CD14-positive monocyte (primary cell): ENCODE results near the gene MDK. TPM values are rescaled to one million over a fixed set of nuclear protein-coding genes. Genes with fewer than 3 reads are reported as not detected.

ENCODE experiments used
- DNase-seq, 3 donors: peaks; one replicate each; pipeline ENCODE4 v3.0.0-alpha.2; 2011 to 2022
- H2AFZ ChIP-seq: 2 replicates; pipeline ENCODE4 v1.6.0; 2012; ENCODE audit warnings: mild to moderate bottlenecking, low read depth, low read length, inconsistent platforms; ENCODE audit not compliant: insufficient read depth, poor library complexity, severe bottlenecking
- H3K27ac ChIP-seq, 2 donors: 1 replicate in 1 of 2; 2 replicates in 1 of 2; pipeline ENCODE4 v1.5.1; 2012 to 2013; ENCODE audit warnings: low read length in 2 of 2, control low read depth in 1 of 2, inconsistent platforms in 1 of 2, low read depth in 1 of 2, mild to moderate bottlenecking in 1 of 2
- H3K27me3 ChIP-seq, 2 donors: one replicate each; pipeline versions ENCODE4 v1.6.0 to v1.6.1; 2011 to 2013; ENCODE audit warnings: low read length in 2 of 2; ENCODE audit not compliant: control insufficient read depth in 2 of 2, insufficient read depth in 2 of 2
- H3K36me3 ChIP-seq, 2 donors: replicated peaks in 1 of 2; 1 replicate in 1 of 2; 2 replicates in 1 of 2; pipeline versions ENCODE4 v1.5.1 to v1.6.1; 2012 to 2013; ENCODE audit warnings: low read length in 2 of 2, control low read depth in 1 of 2, inconsistent platforms in 1 of 2, mild to moderate bottlenecking in 1 of 2; ENCODE audit not compliant: insufficient read depth in 2 of 2, control insufficient read depth in 1 of 2
- H3K4me1 ChIP-seq, 2 donors: 1 replicate in 1 of 2; 2 replicates in 1 of 2; pipeline versions ENCODE4 v1.5.1 to v1.6.1; 2012 to 2013; ENCODE audit warnings: low read length in 2 of 2, control low read depth in 1 of 2, inconsistent platforms in 1 of 2, mild to moderate bottlenecking in 1 of 2, moderate library complexity in 1 of 2; ENCODE audit not compliant: insufficient read depth in 2 of 2, control insufficient read depth in 1 of 2
- H3K4me2 ChIP-seq: replicated peaks from 2 replicates; pipeline ENCODE3; 2012; ENCODE audit warnings: low read length, moderate library complexity, mild to moderate bottlenecking; ENCODE audit not compliant: poor library complexity, severe bottlenecking; ENCODE audit errors: extremely low read depth
- H3K4me3 ChIP-seq, 3 experiments: fragments of 200-600 bp in 1 of 3; sonication (generic) in 1 of 3; replicated peaks in 1 of 3; 1 replicate in 2 of 3; 2 replicates in 1 of 3; pipeline ENCODE4 v1.5.1; 2011 to 2013; ENCODE audit warnings: low read length in 3 of 3, mild to moderate bottlenecking in 3 of 3, control low read depth in 2 of 3, low read depth in 2 of 3, inconsistent platforms in 1 of 3, moderate library complexity in 1 of 3
- H3K79me2 ChIP-seq: 2 replicates; pipeline ENCODE4 v1.6.0; 2012; ENCODE audit warnings: mild to moderate bottlenecking, control low read depth, inconsistent platforms, low read length, moderate library complexity; ENCODE audit not compliant: insufficient read depth
- H3K9ac ChIP-seq: 2 replicates; pipeline ENCODE4 v1.6.0; 2017; ENCODE audit warnings: low read length, mild to moderate bottlenecking; ENCODE audit not compliant: insufficient read depth, poor library complexity, severe bottlenecking
- H3K9me3 ChIP-seq, 2 donors: replicated peaks in 1 of 2; 1 replicate in 1 of 2; 2 replicates in 1 of 2; pipeline versions ENCODE4 v1.5.1 to v1.6.1; 2012 to 2013; ENCODE audit warnings: low read length in 2 of 2, control low read depth in 1 of 2; ENCODE audit not compliant: control insufficient read depth in 1 of 2, insufficient read depth in 1 of 2
- H4K20me1 ChIP-seq: 2 replicates; pipeline ENCODE4 v1.6.0; 2012; ENCODE audit warnings: mild to moderate bottlenecking, low read length, control low read depth, moderate library complexity; ENCODE audit not compliant: insufficient read depth
- H3K27ac Mint-ChIP-seq, 7 donors: one replicate each; pipeline ENCODE4 v1.8.0; 2020; ENCODE audit warnings: mild to moderate bottlenecking in 7 of 7, mixed read lengths in 7 of 7, moderate library complexity in 6 of 7, inconsistent platforms in 2 of 7
- H3K27me3 Mint-ChIP-seq, 3 donors: one replicate each; pipeline ENCODE4 v1.8.0; 2021 to 2022; ENCODE audit warnings: low read depth in 3 of 3, mild to moderate bottlenecking in 3 of 3, mixed read lengths in 3 of 3, moderate library complexity in 3 of 3, inconsistent platforms in 1 of 3
- H3K36me3 Mint-ChIP-seq, 2 donors: one replicate each; pipeline ENCODE4 v1.8.0; 2020; ENCODE audit warnings: mixed read lengths in 2 of 2, inconsistent platforms in 1 of 2, mild to moderate bottlenecking in 1 of 2
- H3K4me1 Mint-ChIP-seq: one replicate; pipeline ENCODE4 v1.8.0; 2020; ENCODE audit warnings: mild to moderate bottlenecking, mixed read lengths
- H3K4me3 Mint-ChIP-seq, 2 donors: one replicate each; pipeline ENCODE4 v1.8.0; 2020; ENCODE audit warnings: mild to moderate bottlenecking in 2 of 2, mixed read lengths in 2 of 2, moderate library complexity in 1 of 2
- H3K9me3 Mint-ChIP-seq, 7 donors: one replicate each; pipeline ENCODE4 v1.8.0; 2020 to 2022; ENCODE audit warnings: mixed read lengths in 7 of 7, mild to moderate bottlenecking in 6 of 7, moderate library complexity in 6 of 7, inconsistent platforms in 2 of 7
- WGBS: methylation state at CpG from one replicate; pipeline ENCODE4 v1.1.5; 2013; ENCODE audit warnings: missing lambda C conversion rate; ENCODE audit not compliant: insufficient coverage; 5-methylcytosine and 5-hydroxymethylcytosine counted together
- intact Hi-C, 2 donors: fragments of 100-400 bp; cut with micrococcal nuclease; formaldehyde crosslinking; loops; one replicate each; pipeline versions ENCODE4 v1.15.0 to v1.15.1; 2023
- polyA plus RNA-seq, 3 donors: library from polyadenylated mRNA; depleted of rRNA in 1 of 3; unstranded in 2 of 3; stranded (reverse) in 1 of 3; fragments of 300-500 nt in 2 of 3; fragments of >200 nt in 1 of 3; fragmentation: Illumina TruSeq in 2 of 3; gene quantifications; 1 replicate in 2 of 3; 2 replicates in 1 of 3; pipeline ENCODE4 v1.2.3, GENCODE V29; 2012 to 2021
- TF ChIP-seq, protein P1 (sequence below): fragments of 200-600 bp; IDR thresholded peaks from one replicate; pipeline ENCODE4 v1.8.0; 2022; ENCODE audit warnings: antibody characterized with exemption, mild to moderate bottlenecking

MDK gene
- polyA plus RNA-seq, 3 donors: 2.8 TPM; not detected in 2

DNA sequence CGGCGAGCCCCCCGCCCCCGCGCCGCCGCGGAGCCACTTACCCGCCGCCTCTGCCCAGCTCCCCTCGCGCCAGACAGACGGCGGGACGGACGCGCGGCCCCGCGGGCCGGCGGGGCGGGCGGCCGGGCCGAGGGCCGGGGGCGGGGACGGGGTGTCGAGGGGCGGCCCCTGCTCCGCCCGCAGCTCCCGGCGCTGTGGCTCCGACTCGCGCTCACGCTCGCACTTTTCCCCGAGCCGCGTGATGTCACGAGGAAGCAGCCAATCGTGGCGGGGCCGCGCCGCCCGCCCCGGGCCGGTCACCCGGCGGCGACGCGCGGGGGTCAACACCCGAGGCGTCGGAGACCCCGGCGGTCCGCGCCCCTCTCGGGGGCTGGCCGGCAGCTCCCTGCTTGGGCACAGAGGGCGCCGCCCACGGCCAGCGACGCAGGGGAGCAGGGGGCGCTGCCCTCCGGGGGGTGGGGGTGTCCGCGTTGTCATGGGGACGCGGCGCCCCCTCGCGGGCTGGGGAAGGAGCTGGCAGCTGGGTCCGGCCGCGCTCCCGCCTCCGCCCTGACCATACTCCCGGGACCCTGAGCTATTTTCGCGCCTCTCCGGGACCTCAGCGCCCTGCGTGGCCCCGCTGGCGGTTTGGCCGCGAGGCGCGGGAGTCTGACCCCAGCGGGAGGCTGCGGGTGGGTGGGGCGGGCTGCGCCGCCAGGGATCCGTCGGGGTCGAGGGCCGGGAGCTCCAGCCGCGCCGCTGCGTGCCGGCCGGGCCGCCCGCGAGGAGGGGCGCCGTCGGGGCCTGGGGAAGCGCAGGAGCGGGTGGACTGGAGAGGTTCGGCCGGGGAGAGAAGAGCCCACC is 10.3 kb downstream of the MDK start, which contains the start of gene CHRM4:
CHRM4 (minus strand) TSS at position 199 of the 843 bp plus-strand sequence. CDS start 5,219 bp downstream, outside the sequence.
- Histone ChIP-seq H3K36me3 (peaks cover 3 to 6% of the 10 kb centered on the region in 2 donors), H3K9ac (no peak within 1 kb of the TSS), H3K9me3 (peaks cover 3 to 21% of the 10 kb centered on the region in 2 donors), H2AFZ (no peak within 1 kb of the TSS), H3K27ac (no peak within 1 kb of the TSS), H3K79me2 (no peaks in the 10 kb centered on the region), H3K4me3 (peak within 1 kb of the TSS in 1 of 3 experiments; percentile 71), H3K4me1 (peaks cover 31 to 56% of the 10 kb centered on the region in 2 donors), H4K20me1 (peaks cover 55% of the 10 kb centered on the region), H3K4me2 (peak within 1 kb of the TSS; percentile 75), H3K27me3 (peaks cover 42 to 60% of the 10 kb centered on the region in 2 donors)
- Mint-ChIP-seq H3K9me3 (peaks cover 0 to 16% (median 5%) of the 10 kb centered on the region in 7 donors), H3K4me1 (peaks cover 39% of the 10 kb centered on the region), H3K27me3 (peaks cover 53 to 67% (median 61%) of the 10 kb centered on the region in 3 donors), H3K36me3 (peaks cover 9 to 10% of the 10 kb centered on the region in 2 donors), H3K4me3 (peak within 1 kb of the TSS; percentile 76 to 92), H3K27ac (peak within 1 kb of the TSS in 1 of 7 donors; percentile 72)
- TF ChIP-seq, protein P1, sequence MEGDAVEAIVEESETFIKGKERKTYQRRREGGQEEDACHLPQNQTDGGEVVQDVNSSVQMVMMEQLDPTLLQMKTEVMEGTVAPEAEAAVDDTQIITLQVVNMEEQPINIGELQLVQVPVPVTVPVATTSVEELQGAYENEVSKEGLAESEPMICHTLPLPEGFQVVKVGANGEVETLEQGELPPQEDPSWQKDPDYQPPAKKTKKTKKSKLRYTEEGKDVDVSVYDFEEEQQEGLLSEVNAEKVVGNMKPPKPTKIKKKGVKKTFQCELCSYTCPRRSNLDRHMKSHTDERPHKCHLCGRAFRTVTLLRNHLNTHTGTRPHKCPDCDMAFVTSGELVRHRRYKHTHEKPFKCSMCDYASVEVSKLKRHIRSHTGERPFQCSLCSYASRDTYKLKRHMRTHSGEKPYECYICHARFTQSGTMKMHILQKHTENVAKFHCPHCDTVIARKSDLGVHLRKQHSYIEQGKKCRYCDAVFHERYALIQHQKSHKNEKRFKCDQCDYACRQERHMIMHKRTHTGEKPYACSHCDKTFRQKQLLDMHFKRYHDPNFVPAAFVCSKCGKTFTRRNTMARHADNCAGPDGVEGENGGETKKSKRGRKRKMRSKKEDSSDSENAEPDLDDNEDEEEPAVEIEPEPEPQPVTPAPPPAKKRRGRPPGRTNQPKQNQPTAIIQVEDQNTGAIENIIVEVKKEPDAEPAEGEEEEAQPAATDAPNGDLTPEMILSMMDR: no peak
- DNase-seq: no peak
- intact Hi-C loops: no loop called here
- WGBS: 1% methylated on average over 118 of the region's 123 CpGs

DNA sequence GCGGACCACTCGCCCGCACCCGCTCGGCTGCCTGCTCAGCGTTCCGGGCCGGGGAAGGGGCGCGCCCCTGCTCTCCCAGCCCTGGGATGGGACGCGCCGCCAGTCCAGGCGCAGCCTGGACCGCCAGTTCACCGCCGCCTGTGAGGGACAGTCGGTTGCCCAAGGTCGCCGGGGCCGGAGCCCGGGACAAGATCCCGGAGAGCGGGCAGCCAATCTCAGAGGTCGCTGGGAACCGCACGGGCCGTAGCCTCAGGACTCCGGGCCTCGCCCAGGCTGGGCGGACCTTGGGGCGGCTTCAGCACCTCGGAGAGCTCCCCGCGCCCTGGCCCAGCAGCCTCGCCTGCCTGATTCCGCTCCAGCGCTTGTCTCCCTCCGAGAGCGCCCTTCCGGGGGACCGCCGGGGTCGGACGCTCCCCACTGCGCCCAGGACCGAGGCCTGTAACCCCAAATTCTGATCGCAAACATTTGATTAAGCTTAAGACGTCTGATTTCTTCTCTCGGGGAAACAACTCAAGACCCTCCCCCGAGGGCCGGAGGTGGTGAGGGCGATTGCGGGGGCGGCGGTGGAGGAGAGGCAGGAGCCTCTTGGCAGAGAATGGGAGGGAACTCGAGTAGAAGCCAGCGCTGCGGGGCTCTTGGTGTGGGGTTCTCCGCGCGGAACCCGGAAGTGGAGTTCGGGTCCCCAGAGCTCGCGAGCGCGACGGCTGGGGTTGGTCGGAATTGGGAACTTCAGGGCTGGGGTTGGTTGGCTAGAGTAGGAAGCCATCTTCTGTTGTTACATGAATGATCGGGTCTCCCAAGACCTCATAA is 11.2 kb downstream of the MDK start:
- Mint-ChIP-seq H3K9me3 (peaks cover 0 to 15% (median 5%) of the 10 kb centered on the region in 7 donors), H3K27ac (peak overlapping the region in 1 of 7 donors; percentile 72), H3K4me3 (peak overlapping the region; percentile 76 to 92), H3K27me3 (peaks cover 46 to 59% (median 52%) of the 10 kb centered on the region in 3 donors), H3K4me1 (peaks cover 36% of the 10 kb centered on the region), H3K36me3 (peaks cover 17% of the 10 kb centered on the region in 2 donors)
- H4K20me1 ChIP-seq: peaks cover 50% of the 10 kb centered on the region
- H3K9me3 ChIP-seq: peaks cover 3 to 21% of the 10 kb centered on the region in 2 donors
- H3K4me3 ChIP-seq: peak overlapping the region in 1 of 3 experiments; percentile 71
- peak overlapping the region; percentile 75 for H3K4me2 ChIP-seq
- peaks cover 42 to 53% of the 10 kb centered on the region in 2 donors for H3K27me3 ChIP-seq
- H3K36me3 ChIP-seq: peaks cover 11 to 15% of the 10 kb centered on the region in 2 donors
- H3K27ac ChIP-seq: no peak overlapping the region
- H3K4me1 ChIP-seq: peaks cover 30 to 52% of the 10 kb centered on the region in 2 donors
- 1% methylated on average over 59 of the region's 71 CpGs for WGBS
- no peak overlapping the region for H3K9ac ChIP-seq
- no peak overlapping the region for H2AFZ ChIP-seq
- no peaks in the 10 kb centered on the region for H3K79me2 ChIP-seq
- DNase-seq: peak; percentile 68 to 70 (median 70)
- TF ChIP-seq, protein P1: no peak
- intact Hi-C loops: no loop called here
